Measurements from ENCODE around the gene SNRPN. TPM values are rescaled to one million over a fixed set of nuclear protein-coding genes. Genes with fewer than 3 reads are reported as not detected.
A peak's percentile ranks its signal among the peaks of the same experiment; 100 is the strongest.
"Not testable (repeated sequence)": the region's sequence is repeated elsewhere in the genome, so short reads cannot be mapped to it uniquely, and the experiment has no call there.

SNRPN gene
- polyA plus RNA-seq, result 10 to 100 TPM; 14.3 to 25.5 TPM

GRCh38 chr15:24954783-24955530, at the start of gene SNRPN, which contains the start of gene SNURF:
Gene SNRPN, plus strand, starts transcription at chr15:24954987. Its CDS starts 19,467 bp downstream, at chr15:24974454.
Gene SNURF, plus strand, starts transcription at chr15:24954987. Its CDS starts 62 bp downstream, at chr15:24955049.
- Histone ChIP-seq H3K4me3 (ENCODE audit: low read depth in 1 of 2, low read length in 2 of 2) (peak within 1 kb of the TSS; percentile 55 to 76), H3K36me3 (ENCODE audit: control insufficient read depth in 2 of 2, insufficient read depth in 2 of 2, low read length in 1 of 2) (no peaks in the 10 kb centered on the region), H3K4me1 (ENCODE audit: control insufficient read depth in 2 of 2, insufficient read depth in 2 of 2, low read length in 1 of 2) (no peaks in the 10 kb centered on the region), H3K27ac (ENCODE audit: low read depth in 2 of 2, low read length in 1 of 2) (peak within 1 kb of the TSS; percentile 71 to 83), H3K27me3 (ENCODE audit: control insufficient read depth in 1 of 2, insufficient read depth in 2 of 2, low read length in 2 of 2) (no peaks in the 10 kb centered on the region), H3K9me3 (ENCODE audit: control insufficient read depth in 2 of 2, insufficient read depth in 1 of 2, low read depth in 1 of 2, low read length in 1 of 2) (peaks cover 0 to 9% of the 10 kb centered on the region in 2 donors)
- WGBS, 2 donors, result 41 to 45% methylated on average over 47 of the region's 47 CpGs

- H3K4me3 ChIP-seq (ENCODE audit: low read depth in 1 of 2, low read length in 2 of 2), result no peak overlapping the region
- no peaks in the 10 kb centered on the region for H3K27me3 ChIP-seq (ENCODE audit: control insufficient read depth in 1 of 2, insufficient read depth in 2 of 2, low read length in 2 of 2)
- peaks cover 4 to 7% of the 10 kb centered on the region in 2 donors for H3K9me3 ChIP-seq (ENCODE audit: control insufficient read depth in 2 of 2, insufficient read depth in 1 of 2, low read depth in 1 of 2, low read length in 1 of 2)
- no peaks in the 10 kb centered on the region for H3K36me3 ChIP-seq (ENCODE audit: control insufficient read depth in 2 of 2, insufficient read depth in 2 of 2, low read length in 1 of 2)
- H3K27ac ChIP-seq (ENCODE audit: low read depth in 2 of 2, low read length in 1 of 2), result no peak overlapping the region
- no peaks in the 10 kb centered on the region for H3K4me1 ChIP-seq (ENCODE audit: control insufficient read depth in 2 of 2, insufficient read depth in 2 of 2, low read length in 1 of 2)
- WGBS, 2 donors, result 66 to 70% methylated on average over 8 of the region's 8 CpGs
Measured at GRCh38 chr15:24916305-24917009, 38.3 kb upstream of the SNRPN start.

GRCh38 chr15:24917431-24917830, 37.4 kb upstream of the SNRPN start:
- Histone ChIP-seq H3K27me3 (ENCODE audit: control insufficient read depth in 1 of 2, insufficient read depth in 2 of 2, low read length in 2 of 2) (no peaks in the 10 kb centered on the region), H3K27ac (ENCODE audit: low read depth in 2 of 2, low read length in 1 of 2) (no peak overlapping the region), H3K9me3 (ENCODE audit: control insufficient read depth in 2 of 2, insufficient read depth in 1 of 2, low read depth in 1 of 2, low read length in 1 of 2) (peaks cover 3 to 4% of the 10 kb centered on the region in 2 donors), H3K4me3 (ENCODE audit: low read depth in 1 of 2, low read length in 2 of 2) (no peak overlapping the region), H3K4me1 (ENCODE audit: control insufficient read depth in 2 of 2, insufficient read depth in 2 of 2, low read length in 1 of 2) (no peaks in the 10 kb centered on the region), H3K36me3 (ENCODE audit: control insufficient read depth in 2 of 2, insufficient read depth in 2 of 2, low read length in 1 of 2) (no peaks in the 10 kb centered on the region)
- 88 to 91% methylated on average over 14 of the region's 14 CpGs for WGBS, 2 donors

- H3K27ac ChIP-seq (ENCODE audit: low read depth in 2 of 2, low read length in 1 of 2), result no peak overlapping the region
- no peaks in the 10 kb centered on the region for H3K4me1 ChIP-seq (ENCODE audit: control insufficient read depth in 2 of 2, insufficient read depth in 2 of 2, low read length in 1 of 2)
- 57 to 73% methylated on average over 2 of the region's 2 CpGs for WGBS, 2 donors
- no peaks in the 10 kb centered on the region for H3K27me3 ChIP-seq (ENCODE audit: control insufficient read depth in 1 of 2, insufficient read depth in 2 of 2, low read length in 2 of 2)
- no peaks in the 10 kb centered on the region for H3K36me3 ChIP-seq (ENCODE audit: control insufficient read depth in 2 of 2, insufficient read depth in 2 of 2, low read length in 1 of 2)
- no peak overlapping the region for H3K4me3 ChIP-seq (ENCODE audit: low read depth in 1 of 2, low read length in 2 of 2)
- peaks cover 3 to 4% of the 10 kb centered on the region in 2 donors for H3K9me3 ChIP-seq (ENCODE audit: control insufficient read depth in 2 of 2, insufficient read depth in 1 of 2, low read depth in 1 of 2, low read length in 1 of 2)
Measured at GRCh38 chr15:24919446-24919845, 35.3 kb upstream of the SNRPN start.

- not testable (repeated sequence) for H3K9me3 ChIP-seq (ENCODE audit: control insufficient read depth in 2 of 2, insufficient read depth in 1 of 2, low read depth in 1 of 2, low read length in 1 of 2); H3K27ac ChIP-seq (ENCODE audit: low read depth in 2 of 2, low read length in 1 of 2); H3K27me3 ChIP-seq (ENCODE audit: control insufficient read depth in 1 of 2, insufficient read depth in 2 of 2, low read length in 2 of 2); H3K4me3 ChIP-seq (ENCODE audit: low read depth in 1 of 2, low read length in 2 of 2); H3K4me1 ChIP-seq (ENCODE audit: control insufficient read depth in 2 of 2, insufficient read depth in 2 of 2, low read length in 1 of 2); H3K36me3 ChIP-seq (ENCODE audit: control insufficient read depth in 2 of 2, insufficient read depth in 2 of 2, low read length in 1 of 2)
- 88% methylated on average over 6 of the region's 6 CpGs for WGBS, 2 donors
Measured at GRCh38 chr15:24922781-24923180, 32.0 kb upstream of the SNRPN start.

GRCh38 chr15:24924153-24924552, 30.6 kb upstream of the SNRPN start:
- H3K4me1 ChIP-seq (ENCODE audit: control insufficient read depth in 2 of 2, insufficient read depth in 2 of 2, low read length in 1 of 2), result no peaks in the 10 kb centered on the region
- H3K9me3 ChIP-seq (ENCODE audit: control insufficient read depth in 2 of 2, insufficient read depth in 1 of 2, low read depth in 1 of 2, low read length in 1 of 2), result peaks cover 0 to 2% of the 10 kb centered on the region in 2 donors
- H3K27me3 ChIP-seq (ENCODE audit: control insufficient read depth in 1 of 2, insufficient read depth in 2 of 2, low read length in 2 of 2), result no peaks in the 10 kb centered on the region
- 79% methylated on average over 3 of the region's 3 CpGs for WGBS, 2 donors
- no peak overlapping the region for H3K4me3 ChIP-seq (ENCODE audit: low read depth in 1 of 2, low read length in 2 of 2)
- no peak overlapping the region for H3K27ac ChIP-seq (ENCODE audit: low read depth in 2 of 2, low read length in 1 of 2)
- H3K36me3 ChIP-seq (ENCODE audit: control insufficient read depth in 2 of 2, insufficient read depth in 2 of 2, low read length in 1 of 2), result no peaks in the 10 kb centered on the region

GRCh38 chr15:24924621-24925020, 30.2 kb upstream of the SNRPN start:
- 48 to 55% methylated on average over 2 of the region's 2 CpGs for WGBS, 2 donors
- H3K4me3 ChIP-seq (ENCODE audit: low read depth in 1 of 2, low read length in 2 of 2), result no peak overlapping the region
- H3K9me3 ChIP-seq (ENCODE audit: control insufficient read depth in 2 of 2, insufficient read depth in 1 of 2, low read depth in 1 of 2, low read length in 1 of 2), result no peaks in the 10 kb centered on the region
- no peak overlapping the region for H3K27ac ChIP-seq (ENCODE audit: low read depth in 2 of 2, low read length in 1 of 2)
- H3K36me3 ChIP-seq (ENCODE audit: control insufficient read depth in 2 of 2, insufficient read depth in 2 of 2, low read length in 1 of 2), result no peaks in the 10 kb centered on the region
- H3K4me1 ChIP-seq (ENCODE audit: control insufficient read depth in 2 of 2, insufficient read depth in 2 of 2, low read length in 1 of 2), result no peaks in the 10 kb centered on the region
- no peaks in the 10 kb centered on the region for H3K27me3 ChIP-seq (ENCODE audit: control insufficient read depth in 1 of 2, insufficient read depth in 2 of 2, low read length in 2 of 2)

GRCh38 chr15:24931874-24932732, 22.7 kb upstream of the SNRPN start:
- not testable (repeated sequence) for H3K4me1 ChIP-seq (ENCODE audit: control insufficient read depth in 2 of 2, insufficient read depth in 2 of 2, low read length in 1 of 2); H3K4me3 ChIP-seq (ENCODE audit: low read depth in 1 of 2, low read length in 2 of 2); H3K36me3 ChIP-seq (ENCODE audit: control insufficient read depth in 2 of 2, insufficient read depth in 2 of 2, low read length in 1 of 2); H3K9me3 ChIP-seq (ENCODE audit: control insufficient read depth in 2 of 2, insufficient read depth in 1 of 2, low read depth in 1 of 2, low read length in 1 of 2); H3K27me3 ChIP-seq (ENCODE audit: control insufficient read depth in 1 of 2, insufficient read depth in 2 of 2, low read length in 2 of 2); H3K27ac ChIP-seq (ENCODE audit: low read depth in 2 of 2, low read length in 1 of 2)
- 85 to 89% methylated on average over 10 of the region's 10 CpGs for WGBS, 2 donors

- H3K27me3 ChIP-seq (ENCODE audit: control insufficient read depth in 1 of 2, insufficient read depth in 2 of 2, low read length in 2 of 2), result no peaks in the 10 kb centered on the region
- H3K36me3 ChIP-seq (ENCODE audit: control insufficient read depth in 2 of 2, insufficient read depth in 2 of 2, low read length in 1 of 2), result no peaks in the 10 kb centered on the region
- no peaks in the 10 kb centered on the region for H3K4me1 ChIP-seq (ENCODE audit: control insufficient read depth in 2 of 2, insufficient read depth in 2 of 2, low read length in 1 of 2)
- no peak overlapping the region for H3K27ac ChIP-seq (ENCODE audit: low read depth in 2 of 2, low read length in 1 of 2)
- WGBS, 2 donors, result 91 to 92% methylated on average over 7 of the region's 7 CpGs
- H3K9me3 ChIP-seq (ENCODE audit: control insufficient read depth in 2 of 2, insufficient read depth in 1 of 2, low read depth in 1 of 2, low read length in 1 of 2), result peaks cover 2 to 4% of the 10 kb centered on the region in 2 donors
- no peak overlapping the region for H3K4me3 ChIP-seq (ENCODE audit: low read depth in 1 of 2, low read length in 2 of 2)
Measured at GRCh38 chr15:24933716-24934115, 21.1 kb upstream of the SNRPN start.

Measured in esophagus (tissue), 2 donors.